PC-9 (cell line): ENCODE results near the gene TP53I3.

ENCODE experiments used
- CTCF ChIP-seq: fragments of 200-600 bp; sonication (generic); conservative IDR thresholded peaks from 2 replicates; pipeline ENCODE4 v1.6.1; 2017; ENCODE audit warnings: mixed run types, antibody characterized with exemption, mild to moderate bottlenecking, moderate library complexity
- EZH2 ChIP-seq: fragments of 200-600 bp; sonication (generic); IDR thresholded peaks from 2 replicates; pipeline ENCODE4 v1.8.0; 2017; ENCODE audit warnings: antibody characterized with exemption, low read depth

GRCh38 chr2:24046930-24047702, 37.5 kb downstream of the TP53I3 start, which contains the start of gene WDCP:
- TF ChIP-seq EZH2 (no peak), CTCF (no peak)
